OCI-LY1 (cell line): ENCODE data around the gene DCLK1.

Experiments
- H2AFZ ChIP-seq: fragments of 200-600 bp; sonication (generic), shearing (Covaris generic); 2 replicates; pipeline ENCODE4 v1.6.0; 2014; ENCODE audit warnings: antibody characterized with exemption, mild to moderate bottlenecking, low read length
- H3F3A ChIP-seq: fragments of 200-600 bp; sonication (generic), shearing (Covaris generic); 2 replicates; pipeline ENCODE4 v1.6.0; 2014; ENCODE audit warnings: mild to moderate bottlenecking, antibody characterized with exemption, low read length, moderate library complexity; ENCODE audit not compliant: insufficient read depth
- H3K27ac ChIP-seq: fragments of 200-600 bp; sonication (generic); 2 replicates; pipeline ENCODE4 v1.5.1; 2014; ENCODE audit warnings: low read length, mixed run types, mild to moderate bottlenecking, low read depth; ENCODE audit not compliant: poor library complexity, severe bottlenecking
- H3K27me3 ChIP-seq: fragments of 200-600 bp; sonication (generic); 2 replicates; pipeline ENCODE4 v1.6.0; 2014; ENCODE audit warnings: antibody characterized with exemption, mild to moderate bottlenecking, low read length, moderate library complexity; ENCODE audit not compliant: insufficient read depth
- H3K36me3 ChIP-seq: fragments of 200-600 bp; sonication (generic); 2 replicates; pipeline ENCODE4 v1.6.1; 2014; ENCODE audit warnings: mild to moderate bottlenecking, antibody characterized with exemption, low read length, moderate library complexity, mixed read lengths; ENCODE audit not compliant: insufficient read depth
- H3K4me1 ChIP-seq: fragments of 200-600 bp; sonication (generic); 2 replicates; pipeline ENCODE4 v1.5.1; 2014; ENCODE audit warnings: mild to moderate bottlenecking, low read length, moderate library complexity; ENCODE audit not compliant: insufficient read depth, severe bottlenecking
- H3K4me2 ChIP-seq: fragments of 200-600 bp; sonication (generic), shearing (Covaris generic); 2 replicates; pipeline ENCODE4 v1.6.1; 2014; ENCODE audit warnings: low read length
- H3K4me3 ChIP-seq: fragments of 200-600 bp; sonication (generic); 2 replicates; pipeline ENCODE4 v1.5.1; 2014; ENCODE audit warnings: low read length, low read depth, mild to moderate bottlenecking, mixed read lengths; ENCODE audit not compliant: poor library complexity, severe bottlenecking
- H3K79me2 ChIP-seq: fragments of 200-600 bp; shearing (Covaris generic); 2 replicates; pipeline ENCODE4 v1.6.1; 2016; ENCODE audit warnings: mixed run types, low read length, mixed read lengths; ENCODE audit not compliant: insufficient read depth
- H3K9ac ChIP-seq: fragments of 200-600 bp; sonication (generic), shearing (Covaris generic); 2 replicates; pipeline ENCODE4 v1.6.1; 2014; ENCODE audit warnings: mild to moderate bottlenecking, low read length, mixed read lengths
- H3K9me2 ChIP-seq: fragments of 200-600 bp; sonication (generic), shearing (Covaris generic); 2 replicates; pipeline ENCODE4 v1.6.1; 2014; ENCODE audit warnings: low read depth, mild to moderate bottlenecking, low read length, mixed read lengths
- H3K9me3 ChIP-seq: fragments of 200-600 bp; shearing (Covaris generic); 2 replicates; pipeline ENCODE4 v1.6.1; 2014; ENCODE audit warnings: low read length, mixed read lengths
- H4K20me1 ChIP-seq: fragments of 200-600 bp; sonication (generic), shearing (Covaris generic); 2 replicates; pipeline ENCODE4 v1.6.0; 2016; ENCODE audit warnings: mild to moderate bottlenecking, low read length; ENCODE audit not compliant: insufficient read depth
- EZH2 ChIP-seq: fragments of 200-600 bp; sonication (generic), shearing (Covaris generic); IDR thresholded peaks from 2 replicates; pipeline ENCODE4 v1.8.0; 2017; ENCODE audit warnings: borderline replicate concordance, mixed run types, mild to moderate bottlenecking, antibody characterized with exemption, low read length, moderate library complexity, mixed read lengths
- TF ChIP-seq, protein P1 (sequence below): fragments of 200-600 bp; sonication (generic), shearing (Covaris generic); IDR thresholded peaks from 2 replicates; pipeline ENCODE4 v1.5.1; 2017; ENCODE audit warnings: mild to moderate bottlenecking, antibody characterized with exemption, low read length, moderate library complexity, mixed read lengths

The DCLK1 gene

DNA sequence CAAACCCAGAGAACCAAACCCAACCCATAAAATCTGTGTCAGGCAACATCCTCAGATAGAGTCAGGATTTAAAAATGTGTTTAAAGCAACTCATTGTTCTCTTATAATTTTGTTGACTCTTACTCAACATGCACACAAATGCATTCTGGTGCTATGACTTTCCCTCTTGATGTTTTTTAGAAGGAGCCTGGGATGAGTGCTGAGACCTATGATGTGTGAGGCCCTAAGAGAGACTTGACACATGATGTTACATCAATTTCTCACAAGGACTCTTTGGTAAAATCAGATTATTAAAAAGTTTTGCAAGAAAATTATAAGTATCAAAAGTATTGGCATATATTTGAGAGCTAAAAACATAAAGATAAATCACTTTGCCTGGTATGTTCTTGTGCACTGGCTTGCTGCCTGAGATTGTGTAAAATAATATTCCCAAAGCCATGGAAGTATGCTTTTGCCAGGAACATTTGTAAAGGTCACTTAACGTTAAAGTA is 173.9 kb downstream of the DCLK1 start:
- H3K27me3 ChIP-seq, result no peaks in the 10 kb centered on the region

DNA sequence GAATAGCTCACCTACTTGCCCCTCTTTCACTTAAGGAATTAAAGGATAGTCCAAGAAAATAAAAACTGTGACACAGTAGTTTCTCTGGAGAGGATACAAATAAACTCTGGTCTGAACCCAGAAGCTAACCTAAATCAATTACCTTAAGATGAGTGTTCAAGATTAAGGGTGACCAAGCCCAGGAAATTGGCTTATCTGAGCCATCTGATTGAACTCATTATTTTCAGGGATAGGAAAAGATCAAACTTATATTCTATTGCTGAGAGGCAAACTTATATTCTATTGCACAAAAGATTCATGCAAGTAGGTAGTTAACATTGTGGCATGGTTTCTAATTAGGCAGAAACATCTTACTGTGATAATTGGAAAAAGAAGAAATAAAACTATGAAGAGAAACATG is 175.1 kb downstream of the DCLK1 start:
- Histone ChIP-seq H3K9me2 (no peaks in the 10 kb centered on the region), H3K9ac (no peak overlapping the region), H3K4me2 (no peak overlapping the region), H3K27ac (no peak overlapping the region), H2AFZ (no peak overlapping the region), H3K4me3 (no peak overlapping the region), H3K27me3 (no peaks in the 10 kb centered on the region), H3K9me3 (no peaks in the 10 kb centered on the region), H4K20me1 (no peaks in the 10 kb centered on the region), H3K4me1 (no peaks in the 10 kb centered on the region), H3F3A (no peaks in the 10 kb centered on the region), H3K79me2 (no peaks in the 10 kb centered on the region), H3K36me3 (no peaks in the 10 kb centered on the region)
- TF ChIP-seq EZH2, result no peak
- TF ChIP-seq, protein P1, sequence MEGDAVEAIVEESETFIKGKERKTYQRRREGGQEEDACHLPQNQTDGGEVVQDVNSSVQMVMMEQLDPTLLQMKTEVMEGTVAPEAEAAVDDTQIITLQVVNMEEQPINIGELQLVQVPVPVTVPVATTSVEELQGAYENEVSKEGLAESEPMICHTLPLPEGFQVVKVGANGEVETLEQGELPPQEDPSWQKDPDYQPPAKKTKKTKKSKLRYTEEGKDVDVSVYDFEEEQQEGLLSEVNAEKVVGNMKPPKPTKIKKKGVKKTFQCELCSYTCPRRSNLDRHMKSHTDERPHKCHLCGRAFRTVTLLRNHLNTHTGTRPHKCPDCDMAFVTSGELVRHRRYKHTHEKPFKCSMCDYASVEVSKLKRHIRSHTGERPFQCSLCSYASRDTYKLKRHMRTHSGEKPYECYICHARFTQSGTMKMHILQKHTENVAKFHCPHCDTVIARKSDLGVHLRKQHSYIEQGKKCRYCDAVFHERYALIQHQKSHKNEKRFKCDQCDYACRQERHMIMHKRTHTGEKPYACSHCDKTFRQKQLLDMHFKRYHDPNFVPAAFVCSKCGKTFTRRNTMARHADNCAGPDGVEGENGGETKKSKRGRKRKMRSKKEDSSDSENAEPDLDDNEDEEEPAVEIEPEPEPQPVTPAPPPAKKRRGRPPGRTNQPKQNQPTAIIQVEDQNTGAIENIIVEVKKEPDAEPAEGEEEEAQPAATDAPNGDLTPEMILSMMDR, result no peak

More for the DNA sequence above, 173.9 kb downstream of the DCLK1 start:
- Histone ChIP-seq H2AFZ (no peak overlapping the region), H3K79me2 (no peaks in the 10 kb centered on the region), H3K27ac (no peak overlapping the region), H3K4me3 (no peak overlapping the region), H3K4me2 (no peak overlapping the region), H3K4me1 (no peaks in the 10 kb centered on the region), H3F3A (no peaks in the 10 kb centered on the region), H3K36me3 (no peaks in the 10 kb centered on the region), H3K9ac (no peak overlapping the region), H3K9me2 (no peaks in the 10 kb centered on the region), H4K20me1 (no peaks in the 10 kb centered on the region), H3K9me3 (no peaks in the 10 kb centered on the region)
- no peak for TF ChIP-seq EZH2
- TF ChIP-seq, protein P1, result no peak

DNA sequence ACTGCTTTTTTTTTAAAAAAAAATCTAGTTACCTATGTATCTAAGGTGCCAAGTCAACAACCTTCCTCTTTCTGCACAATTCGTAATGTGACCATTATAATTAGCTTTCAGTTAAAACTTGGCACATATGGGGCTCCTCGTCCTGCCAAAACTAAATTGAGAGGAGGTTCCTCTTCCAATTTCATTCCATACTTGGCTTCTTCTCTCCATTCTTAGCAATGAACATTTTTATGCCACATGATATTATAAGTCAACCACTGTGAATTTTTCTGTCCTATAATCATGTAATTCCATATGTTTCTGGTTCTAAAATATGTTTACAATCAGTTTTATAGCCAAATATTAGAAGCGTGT is 177.0 kb downstream of the DCLK1 start:
- TF ChIP-seq, protein P1, result no peak
- no peak for TF ChIP-seq EZH2
- Histone ChIP-seq H4K20me1 (no peaks in the 10 kb centered on the region), H3K9me3 (no peaks in the 10 kb centered on the region), H3K9me2 (no peaks in the 10 kb centered on the region), H3K36me3 (no peaks in the 10 kb centered on the region), H3K4me3 (no peak overlapping the region), H2AFZ (no peak overlapping the region), H3K9ac (no peak overlapping the region), H3K79me2 (no peaks in the 10 kb centered on the region), H3K4me2 (no peak overlapping the region), H3F3A (no peaks in the 10 kb centered on the region), H3K27ac (no peak overlapping the region), H3K4me1 (no peaks in the 10 kb centered on the region), H3K27me3 (no peaks in the 10 kb centered on the region)
